GM13976 (cell line): ENCODE results near the gene CANX.

Source experiments
- DNase-seq: peaks from one replicate; pipeline ENCODE4 v3.0.0; 2012; ENCODE audit warnings: low spot score
- in situ Hi-C: fragments of 300-500 bp; cut with MboI; formaldehyde crosslinking; loops from one replicate; pipeline ENCODE4 v1.12.0; 2022; ENCODE audit warnings: low sequenced_read_pairs, mixed read lengths, inconsistent platforms; ENCODE audit not compliant: unreplicated experiment
- TF ChIP-seq, protein P1 (sequence below): IDR thresholded peaks from 2 replicates; pipeline ENCODE4 v1.5.1; 2012; ENCODE audit warnings: borderline replicate concordance, mild to moderate bottlenecking; ENCODE audit not compliant: insufficient read depth; ENCODE audit errors: extremely low read depth, missing control alignments, control extremely low read depth

CANX gene

DNA sequence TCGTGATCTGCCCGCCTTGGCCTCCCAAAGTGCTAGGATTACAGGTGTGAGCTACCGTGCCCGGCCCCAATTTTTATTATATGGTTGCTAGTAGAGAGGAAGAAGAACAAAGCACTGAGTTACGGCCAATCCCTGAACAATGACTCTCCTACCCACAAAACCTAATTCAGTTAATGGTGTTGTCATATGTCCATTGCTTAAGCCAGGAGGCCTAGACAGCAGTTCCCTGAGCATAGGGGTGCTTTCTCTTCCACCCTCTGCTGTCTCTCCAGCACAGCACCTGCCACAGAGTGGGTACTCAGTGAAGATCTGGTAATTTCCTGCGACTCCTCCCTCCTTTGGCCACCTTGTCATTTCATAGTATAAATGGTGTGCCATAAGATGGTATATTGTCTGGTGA lies 73.6 kb downstream of the CANX start:
- TF ChIP-seq, protein P1, sequence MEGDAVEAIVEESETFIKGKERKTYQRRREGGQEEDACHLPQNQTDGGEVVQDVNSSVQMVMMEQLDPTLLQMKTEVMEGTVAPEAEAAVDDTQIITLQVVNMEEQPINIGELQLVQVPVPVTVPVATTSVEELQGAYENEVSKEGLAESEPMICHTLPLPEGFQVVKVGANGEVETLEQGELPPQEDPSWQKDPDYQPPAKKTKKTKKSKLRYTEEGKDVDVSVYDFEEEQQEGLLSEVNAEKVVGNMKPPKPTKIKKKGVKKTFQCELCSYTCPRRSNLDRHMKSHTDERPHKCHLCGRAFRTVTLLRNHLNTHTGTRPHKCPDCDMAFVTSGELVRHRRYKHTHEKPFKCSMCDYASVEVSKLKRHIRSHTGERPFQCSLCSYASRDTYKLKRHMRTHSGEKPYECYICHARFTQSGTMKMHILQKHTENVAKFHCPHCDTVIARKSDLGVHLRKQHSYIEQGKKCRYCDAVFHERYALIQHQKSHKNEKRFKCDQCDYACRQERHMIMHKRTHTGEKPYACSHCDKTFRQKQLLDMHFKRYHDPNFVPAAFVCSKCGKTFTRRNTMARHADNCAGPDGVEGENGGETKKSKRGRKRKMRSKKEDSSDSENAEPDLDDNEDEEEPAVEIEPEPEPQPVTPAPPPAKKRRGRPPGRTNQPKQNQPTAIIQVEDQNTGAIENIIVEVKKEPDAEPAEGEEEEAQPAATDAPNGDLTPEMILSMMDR = no peak
- no peak for DNase-seq
- in situ Hi-C loops = no loop called here

DNA sequence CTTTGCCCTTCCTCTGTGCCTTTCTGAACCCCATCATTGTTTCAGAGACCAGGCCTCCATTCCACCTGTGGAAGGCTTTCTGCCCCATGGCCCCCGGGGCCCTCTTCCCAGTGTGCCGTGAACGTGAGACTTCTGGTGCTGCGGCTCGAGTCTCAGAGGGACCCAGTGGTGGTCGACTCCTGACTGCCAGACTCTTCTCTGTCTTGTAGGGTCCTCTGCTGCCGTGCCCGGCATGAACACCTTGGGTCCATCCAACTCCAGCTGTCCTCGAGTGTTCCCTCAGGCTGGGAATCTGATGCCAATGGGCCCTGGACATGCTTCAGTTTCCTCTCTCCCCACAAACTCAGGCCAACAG lies 74.9 kb downstream of the CANX start:
- no peak for DNase-seq
- TF ChIP-seq, protein P1 = no peak
- in situ Hi-C loops = no loop called here

DNA sequence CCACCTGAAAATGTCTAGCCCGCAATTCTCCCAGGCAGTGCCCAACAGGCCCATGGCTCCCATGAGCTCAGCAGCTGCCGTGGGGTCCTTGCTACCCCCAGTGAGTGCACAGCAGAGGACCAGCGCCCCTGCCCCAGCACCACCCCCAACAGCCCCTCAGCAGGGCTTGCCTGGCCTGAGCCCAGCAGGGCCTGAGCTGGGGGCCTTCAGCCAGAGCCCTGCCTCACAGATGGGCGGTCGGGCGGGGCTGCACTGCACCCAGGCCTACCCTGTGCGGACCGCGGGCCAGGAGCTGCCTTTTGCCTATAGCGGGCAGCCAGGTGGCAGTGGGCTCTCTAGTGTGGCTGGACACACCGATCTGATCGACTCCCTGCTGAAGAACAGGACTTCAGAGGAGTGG lies 75.7 kb downstream of the CANX start:
- no peak for DNase-seq
- in situ Hi-C loops = no loop called here
- TF ChIP-seq, protein P1 = no peak

DNA sequence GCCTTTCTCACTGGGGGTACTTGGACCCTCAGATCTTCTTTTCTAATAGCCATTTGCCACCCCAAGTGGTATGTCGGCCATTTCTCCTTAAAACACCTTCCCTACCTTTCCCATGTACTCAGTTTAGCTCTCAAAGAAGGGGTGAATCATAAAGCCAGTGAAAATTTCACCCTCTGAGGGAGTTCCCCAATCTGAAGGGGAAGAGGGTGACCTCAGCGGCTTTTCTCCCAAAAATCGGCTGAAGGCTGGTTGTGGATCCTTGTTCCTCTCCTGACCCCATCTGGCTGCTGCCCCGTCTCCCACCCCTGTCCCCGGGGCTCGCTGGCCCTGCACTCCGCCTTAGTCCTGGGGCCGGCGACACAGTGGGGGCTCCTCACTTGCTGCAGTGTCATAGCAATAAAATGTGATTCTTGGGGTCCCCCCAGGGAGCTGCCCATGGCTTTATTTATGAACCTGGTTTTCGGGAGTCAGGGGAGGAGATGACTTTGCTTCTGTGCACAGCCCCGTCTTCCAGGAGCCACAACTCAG lies 77.7 kb downstream of the CANX start:
- no peak for DNase-seq
- in situ Hi-C loops = no loop called here
- TF ChIP-seq, protein P1 = no peak

DNA sequence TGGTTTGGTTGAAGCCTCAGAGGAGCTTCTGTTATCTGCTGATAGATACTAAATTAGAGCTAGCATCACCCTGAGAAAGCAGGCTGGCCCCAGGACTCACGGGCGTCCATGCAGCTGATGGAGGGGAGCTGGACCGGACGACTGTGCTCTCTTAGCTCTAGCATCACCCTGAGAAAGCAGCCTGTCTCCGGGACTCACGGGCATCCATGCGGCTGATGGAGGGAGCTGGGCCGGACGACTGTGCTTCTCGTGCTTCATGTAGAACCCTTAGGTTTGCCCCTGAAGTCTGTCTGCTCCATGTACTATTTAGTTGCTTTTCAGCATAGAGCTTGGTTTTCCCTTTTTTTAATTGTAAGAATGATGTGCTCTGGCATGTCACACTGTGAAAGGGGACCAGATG lies 78.7 kb downstream of the CANX start:
- in situ Hi-C loops = no loop called here
- no peak for DNase-seq
- TF ChIP-seq, protein P1 = no peak

DNA sequence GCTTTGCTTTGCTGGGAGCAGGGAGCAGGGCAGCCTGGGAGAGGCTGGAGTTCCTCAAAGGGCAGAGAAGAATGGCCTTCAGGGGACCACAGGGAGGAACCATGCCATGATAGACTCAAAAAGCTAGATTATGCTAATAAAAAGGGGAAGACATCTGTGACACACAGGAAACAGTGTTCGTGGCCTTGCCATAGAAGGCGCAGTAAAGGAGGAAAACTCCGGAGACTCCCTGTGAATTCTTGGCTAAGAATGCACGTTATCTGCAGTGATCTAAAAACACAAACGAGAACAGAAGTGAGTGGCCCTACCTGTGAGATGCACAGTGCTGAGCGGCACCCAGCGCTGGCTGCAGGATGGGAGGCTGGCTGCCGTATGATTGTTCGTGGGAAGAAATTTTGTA lies 79.1 kb downstream of the CANX start:
- no peak for DNase-seq
- TF ChIP-seq, protein P1 = no peak
- in situ Hi-C loops = no loop called here

DNA sequence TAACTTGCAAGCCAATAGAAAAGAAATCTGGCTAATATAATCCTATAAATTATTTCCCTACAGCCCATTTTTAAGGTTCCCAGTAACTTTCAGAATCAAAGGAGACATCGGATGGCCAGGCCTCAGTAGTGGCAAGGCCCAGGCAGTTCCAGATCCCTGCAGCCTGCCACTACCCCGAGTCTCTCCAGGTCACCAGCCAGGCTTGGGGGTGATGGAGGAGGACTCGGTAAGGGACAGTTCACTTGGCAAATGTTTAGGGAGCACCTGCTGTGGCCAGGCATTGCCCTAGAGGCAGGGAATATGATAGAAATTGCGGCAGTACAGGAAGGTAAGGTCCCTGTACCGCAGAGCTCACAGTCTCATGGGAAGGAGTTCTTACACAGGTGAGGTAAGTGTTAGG lies 79.8 kb downstream of the CANX start:
- in situ Hi-C loops = no loop called here
- DNase-seq = no peak
- TF ChIP-seq, protein P1 = no peak
